ENCODE data around the gene ZNF212.

Gene ZNF212

DNA sequence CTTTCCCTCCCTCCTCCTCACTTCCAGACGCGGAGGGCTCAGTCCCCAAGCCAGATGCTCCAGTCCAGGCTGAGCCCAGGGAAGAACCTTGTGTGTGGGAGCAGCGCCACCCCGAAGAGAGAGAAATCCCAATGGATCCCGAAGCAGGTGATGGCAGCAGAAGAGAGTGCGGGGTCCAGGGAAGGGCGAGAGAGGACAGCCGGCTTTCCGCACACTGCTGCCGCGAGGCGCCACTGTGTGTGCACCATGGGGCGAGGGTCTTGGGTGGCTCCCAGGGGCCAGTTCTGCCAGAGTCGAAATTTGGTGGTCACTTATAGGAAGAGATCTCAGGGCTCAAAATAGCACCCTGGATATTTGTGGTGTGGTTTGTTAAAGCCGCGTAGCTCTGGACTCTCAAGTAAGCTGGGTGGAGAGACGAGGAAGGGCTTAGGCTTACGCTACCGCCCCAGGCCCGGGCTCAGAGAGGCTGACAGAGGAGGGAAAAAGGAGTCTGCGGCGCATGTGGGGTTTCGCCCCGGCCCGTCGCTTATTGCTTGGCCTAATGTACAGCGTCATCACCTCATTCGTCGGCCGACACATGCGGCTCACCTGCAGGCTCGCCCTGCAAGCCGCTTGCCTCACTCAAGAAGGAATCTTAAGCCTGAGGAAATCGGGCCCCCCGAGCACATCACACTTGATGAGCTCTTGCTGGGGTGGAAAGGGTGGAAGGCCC lies 32.0 kb upstream of the ZNF212 start:
- no peak overlapping the region for H3K27ac ChIP-seq (ENCODE audit: low read length)

DNA sequence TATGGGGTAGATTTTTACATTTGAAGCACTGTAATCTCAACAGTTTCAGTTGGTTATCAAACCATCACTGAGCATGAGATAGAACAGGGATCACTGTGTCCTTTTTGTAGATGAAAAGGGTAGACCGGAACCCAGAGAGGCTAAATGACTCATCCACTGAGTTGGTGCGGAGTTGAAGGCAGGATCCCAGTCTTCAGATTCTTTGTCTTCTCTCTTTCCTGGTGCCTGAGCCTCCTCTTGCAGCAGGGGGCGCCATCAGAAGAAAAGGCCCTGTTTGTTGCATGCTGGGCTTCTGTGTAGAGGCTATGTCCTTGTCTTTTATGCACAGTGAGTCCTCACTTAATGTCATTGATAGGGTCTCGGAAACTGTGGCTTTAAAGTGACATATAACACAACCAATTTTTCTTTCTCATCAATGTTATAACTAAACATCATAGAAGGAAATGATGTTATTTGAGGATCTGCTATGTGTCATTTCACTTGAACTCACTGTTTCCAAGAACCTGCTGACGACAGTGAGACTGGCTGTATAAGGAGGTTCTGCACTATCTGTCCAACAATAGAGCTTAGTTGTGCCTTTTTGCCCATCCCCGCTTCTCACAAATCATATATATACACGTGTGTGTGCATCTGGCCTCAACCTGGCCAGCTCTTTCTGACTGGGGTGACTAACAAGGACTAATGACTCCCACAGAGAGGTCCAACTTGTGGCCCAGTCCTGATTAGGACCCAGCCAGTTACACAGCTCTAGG lies 29.8 kb upstream of the ZNF212 start:
- Histone ChIP-seq H3K27me3 (ENCODE audit: low read depth, low read length) (no peaks in the 10 kb centered on the region), H3K9ac (ENCODE audit: low read length) (no peak overlapping the region), H3K4me2 (ENCODE audit: low read length) (no peak overlapping the region), H4K20me1 (ENCODE audit: insufficient read depth, low read length) (no peaks in the 10 kb centered on the region), H3K36me3 (replicated peaks; ENCODE audit: low read depth, low read length) (peaks cover 66% of the 10 kb centered on the region), H2AFZ (ENCODE audit: low read depth, low read length) (no peak overlapping the region), H3K79me2 (ENCODE audit: low read length) (peaks cover under 1% of the 10 kb centered on the region; the same call in 1 of the 2 replicates), H3K4me3 (ENCODE audit: low read length) (no peak overlapping the region), H3K27ac (ENCODE audit: low read length) (no peak overlapping the region), H3K9me3 (ENCODE audit: insufficient read depth, low read length) (no peaks in the 10 kb centered on the region), H3K4me1 (ENCODE audit: low read length) (no peaks in the 10 kb centered on the region)
- TF ChIP-seq, protein P1, sequence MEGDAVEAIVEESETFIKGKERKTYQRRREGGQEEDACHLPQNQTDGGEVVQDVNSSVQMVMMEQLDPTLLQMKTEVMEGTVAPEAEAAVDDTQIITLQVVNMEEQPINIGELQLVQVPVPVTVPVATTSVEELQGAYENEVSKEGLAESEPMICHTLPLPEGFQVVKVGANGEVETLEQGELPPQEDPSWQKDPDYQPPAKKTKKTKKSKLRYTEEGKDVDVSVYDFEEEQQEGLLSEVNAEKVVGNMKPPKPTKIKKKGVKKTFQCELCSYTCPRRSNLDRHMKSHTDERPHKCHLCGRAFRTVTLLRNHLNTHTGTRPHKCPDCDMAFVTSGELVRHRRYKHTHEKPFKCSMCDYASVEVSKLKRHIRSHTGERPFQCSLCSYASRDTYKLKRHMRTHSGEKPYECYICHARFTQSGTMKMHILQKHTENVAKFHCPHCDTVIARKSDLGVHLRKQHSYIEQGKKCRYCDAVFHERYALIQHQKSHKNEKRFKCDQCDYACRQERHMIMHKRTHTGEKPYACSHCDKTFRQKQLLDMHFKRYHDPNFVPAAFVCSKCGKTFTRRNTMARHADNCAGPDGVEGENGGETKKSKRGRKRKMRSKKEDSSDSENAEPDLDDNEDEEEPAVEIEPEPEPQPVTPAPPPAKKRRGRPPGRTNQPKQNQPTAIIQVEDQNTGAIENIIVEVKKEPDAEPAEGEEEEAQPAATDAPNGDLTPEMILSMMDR (IDR thresholded peaks at IDR 0.05; ENCODE audit: low read depth, low read length) = peak; percentile 78
- TF ChIP-seq EZH2phosphoT487 (IDR thresholded peaks at IDR 0.05; ENCODE audit: low read depth) = no peak

More for the DNA sequence above, 32.0 kb upstream of the ZNF212 start:
- no peak overlapping the region for H2AFZ ChIP-seq (ENCODE audit: low read depth, low read length)
- no peaks in the 10 kb centered on the region for H3K9me3 ChIP-seq (ENCODE audit: insufficient read depth, low read length)
- no peaks in the 10 kb centered on the region for H3K4me1 ChIP-seq (ENCODE audit: low read length)
- no peak overlapping the region for H3K4me3 ChIP-seq (ENCODE audit: low read length)
- no peaks in the 10 kb centered on the region for H4K20me1 ChIP-seq (ENCODE audit: insufficient read depth, low read length)
- H3K9ac ChIP-seq (ENCODE audit: low read length) = no peak overlapping the region
- H3K27me3 ChIP-seq (ENCODE audit: low read depth, low read length) = no peaks in the 10 kb centered on the region
- H3K4me2 ChIP-seq (ENCODE audit: low read length) = no peak overlapping the region
- H3K79me2 ChIP-seq (ENCODE audit: low read length) = peaks cover 14% of the 10 kb centered on the region
- H3K36me3 ChIP-seq (replicated peaks; ENCODE audit: low read depth, low read length) = peaks cover 71% of the 10 kb centered on the region
- TF ChIP-seq, protein P1 (IDR thresholded peaks at IDR 0.05; ENCODE audit: low read depth, low read length) = no peak
- TF ChIP-seq EZH2phosphoT487 (IDR thresholded peaks at IDR 0.05; ENCODE audit: low read depth) = no peak

DNA sequence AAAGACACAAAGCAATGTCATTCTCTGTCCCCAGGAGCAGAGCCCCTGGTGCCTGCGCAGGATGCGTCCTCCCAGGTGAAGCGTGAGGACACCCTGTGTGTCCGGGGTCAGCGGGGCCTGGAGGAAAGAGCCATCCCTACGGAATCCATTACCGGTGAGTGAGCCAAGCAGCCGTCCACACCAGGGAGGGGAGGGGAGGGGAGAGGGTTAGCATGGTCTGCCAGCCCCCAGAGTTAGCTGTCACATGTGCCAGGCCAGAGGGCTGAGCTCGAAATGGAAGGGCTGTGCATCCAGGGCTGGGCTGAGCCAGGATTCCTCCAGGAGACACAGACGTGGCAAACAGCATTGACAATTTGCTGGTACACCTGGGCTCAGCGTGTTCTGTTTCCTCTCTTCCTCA lies 28.9 kb upstream of the ZNF212 start:
- no peaks in the 10 kb centered on the region; the same call in 1 of the 2 replicates for H3K79me2 ChIP-seq (ENCODE audit: low read length)
- H4K20me1 ChIP-seq (ENCODE audit: insufficient read depth, low read length) = no peaks in the 10 kb centered on the region
- TF ChIP-seq, protein P1 (IDR thresholded peaks at IDR 0.05; ENCODE audit: low read depth, low read length) = no peak
- no peak for TF ChIP-seq EZH2phosphoT487 (IDR thresholded peaks at IDR 0.05; ENCODE audit: low read depth)
- H3K9me3 ChIP-seq (ENCODE audit: insufficient read depth, low read length) = no peaks in the 10 kb centered on the region
- no peaks in the 10 kb centered on the region for H3K27me3 ChIP-seq (ENCODE audit: low read depth, low read length)
- H3K36me3 ChIP-seq (replicated peaks; ENCODE audit: low read depth, low read length) = peaks cover 72% of the 10 kb centered on the region
- no peak overlapping the region for H3K9ac ChIP-seq (ENCODE audit: low read length)
- no peak overlapping the region for H3K4me3 ChIP-seq (ENCODE audit: low read length)
- H3K4me2 ChIP-seq (ENCODE audit: low read length) = no peak overlapping the region
- no peaks in the 10 kb centered on the region for H3K4me1 ChIP-seq (ENCODE audit: low read length)
- no peak overlapping the region for H2AFZ ChIP-seq (ENCODE audit: low read depth, low read length)
- no peak overlapping the region for H3K27ac ChIP-seq (ENCODE audit: low read length)

DNA sequence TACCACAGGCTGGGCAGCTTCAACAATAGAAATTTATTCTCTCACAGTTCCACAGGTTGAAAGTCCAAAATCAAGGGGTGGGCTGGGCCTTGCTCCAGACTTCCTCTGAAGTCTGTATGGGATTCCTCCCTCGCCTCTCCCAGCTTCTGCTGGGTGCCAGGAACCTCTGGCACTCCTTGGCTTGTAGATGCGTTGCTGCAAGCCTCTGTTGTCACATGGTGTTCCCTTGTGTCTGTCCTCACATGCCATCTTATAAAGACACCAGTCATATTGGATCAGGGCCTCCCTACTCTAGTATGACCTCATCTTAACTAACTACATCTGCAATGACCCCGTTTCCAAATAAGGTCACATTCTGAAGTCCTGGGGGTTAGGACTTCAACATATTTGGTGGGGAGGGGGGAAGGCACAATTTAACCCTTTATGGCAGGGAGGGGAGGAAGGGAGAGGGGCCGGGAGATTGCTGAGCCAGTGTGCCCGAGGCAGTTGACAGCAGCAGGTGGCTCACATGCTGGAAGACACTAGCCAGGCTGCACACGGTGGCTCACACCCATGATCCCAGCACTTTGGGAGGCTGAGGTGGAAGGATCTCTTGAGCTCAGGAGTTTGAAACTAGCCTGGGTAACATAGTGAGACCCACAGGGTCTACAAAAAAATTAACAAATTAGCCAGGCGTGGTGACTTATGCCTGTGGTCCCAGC lies 25.3 kb upstream of the ZNF212 start:
- H3K4me2 ChIP-seq (ENCODE audit: low read length) = no peak overlapping the region
- no peaks in the 10 kb centered on the region for H3K27me3 ChIP-seq (ENCODE audit: low read depth, low read length)
- H3K79me2 ChIP-seq (ENCODE audit: low read length) = no peaks in the 10 kb centered on the region
- no peaks in the 10 kb centered on the region for H3K4me1 ChIP-seq (ENCODE audit: low read length)
- no peak overlapping the region for H3K4me3 ChIP-seq (ENCODE audit: low read length)
- H3K9ac ChIP-seq (ENCODE audit: low read length) = no peak overlapping the region
- no peak overlapping the region for H3K27ac ChIP-seq (ENCODE audit: low read length)
- H2AFZ ChIP-seq (ENCODE audit: low read depth, low read length) = no peak overlapping the region
- H3K36me3 ChIP-seq (replicated peaks; ENCODE audit: low read depth, low read length) = peaks cover 75% of the 10 kb centered on the region
- H3K9me3 ChIP-seq (ENCODE audit: insufficient read depth, low read length) = no peaks in the 10 kb centered on the region
- TF ChIP-seq EZH2phosphoT487 (IDR thresholded peaks at IDR 0.05; ENCODE audit: low read depth) = no peak
- TF ChIP-seq, protein P1 (IDR thresholded peaks at IDR 0.05; ENCODE audit: low read depth, low read length) = no peak
- no peaks in the 10 kb centered on the region for H4K20me1 ChIP-seq (ENCODE audit: insufficient read depth, low read length)
